K562 (cell line): ENCODE results near the gene ITIH6. TPM values are rescaled to one million over a fixed set of nuclear protein-coding genes. Genes with fewer than 3 reads are reported as not detected.

ENCODE experiments used
- ATAC-seq: fragments of 200-7000 bp; cut with Tn5 transposase; 3 replicates; pipeline ENCODE4 v1.9.1; 2020; ENCODE audit warnings: moderate library complexity
- BruUV-seq: library from RNA; stranded (reverse); fragments of 400-500 nt; replicated peaks from 2 replicates; lab custom pipeline; 2021; lab: Mats Ljungman, UMichigan
- CTCF ChIA-PET: fragments of 300-600 bp; formaldehyde crosslinking; extraction: SDS; loops from one replicate; lab custom pipeline; 2021; ENCODE audit warnings: low intra/inter-chr PET ratio; lab: Yijun Ruan, JAX
- POLR2A ChIA-PET: fragments of 300-600, 350-650 bp; sonication (Branson Sonifier 250); formaldehyde crosslinking; extraction: SDS; loops from one replicate; lab custom pipeline; 2021; ENCODE audit warnings: antibody characterized with exemption, inconsistent platforms; lab: Yijun Ruan, JAX
- DNase-seq, 4 experiments: peaks; one replicate each; pipeline versions ENCODE4 v3.0.0 to v3.0.0-alpha.2; 2011 to 2018; ENCODE audit warnings: low spot score in 3 of 4, mixed read lengths in 3 of 4; ENCODE audit errors: extremely low read depth in 1 of 4
- FAIRE-seq: peaks from 2 replicates; lab custom pipeline; 2011; peaks lifted over from hg19 to GRCh38; lab: Jason Lieb, UNC
- H2AFZ ChIP-seq: 2 replicates; pipeline ENCODE4 v1.6.0; 2011; ENCODE audit warnings: low read depth, low read length, control low read depth, inconsistent platforms
- H3K27ac ChIP-seq: fragments of 200-600 bp; 3 replicates; pipeline ENCODE4 v1.8.0; 2011; ENCODE audit warnings: low read depth, mild to moderate bottlenecking, control low read depth, inconsistent platforms, low read length, moderate library complexity, mixed read lengths; ENCODE audit errors: extremely low read depth
- H3K27me3 ChIP-seq, 2 experiments: fragments of 300-600 bp in 1 of 2; 2 replicates in 1 of 2; 3 replicates in 1 of 2; pipeline versions ENCODE4 v1.6.0 to v1.8.0; 2011; ENCODE audit warnings: inconsistent platforms in 2 of 2, low read length in 2 of 2, mild to moderate bottlenecking in 1 of 2, mixed read lengths in 1 of 2, moderate library complexity in 1 of 2; ENCODE audit not compliant: control insufficient read depth in 2 of 2, insufficient read depth in 2 of 2
- H3K36me3 ChIP-seq: fragments of 300-600 bp; 3 replicates; pipeline ENCODE4 v1.8.0; 2011; ENCODE audit warnings: mild to moderate bottlenecking, low read length, inconsistent platforms; ENCODE audit not compliant: control insufficient read depth, insufficient read depth
- H3K4me1 ChIP-seq, 2 experiments: fragments of 200-600 bp in 1 of 2; replicated peaks in 1 of 2; 2 replicates in 1 of 2; 3 replicates in 1 of 2; pipeline versions ENCODE4 v1.5.1 to v1.8.0; 2011; ENCODE audit warnings: inconsistent platforms in 2 of 2, low read length in 2 of 2, mild to moderate bottlenecking in 1 of 2, mixed read lengths in 1 of 2, moderate library complexity in 1 of 2; ENCODE audit not compliant: control insufficient read depth in 2 of 2, insufficient read depth in 2 of 2
- H3K4me2 ChIP-seq: 2 replicates; pipeline ENCODE4 v1.6.1; 2011; ENCODE audit warnings: low read length, control low read depth, inconsistent platforms, mixed read lengths; ENCODE audit not compliant: insufficient read depth
- H3K4me3 ChIP-seq: fragments of 200-600 bp; sonication (generic), shearing (Covaris generic); 2 replicates; pipeline ENCODE4 v1.5.1; 2016; ENCODE audit warnings: control low read depth, inconsistent platforms
- H3K79me2 ChIP-seq: fragments of 200-600 bp; 3 replicates; pipeline ENCODE4 v1.8.0; 2011; ENCODE audit warnings: low read length, inconsistent platforms; ENCODE audit not compliant: control insufficient read depth, insufficient read depth
- H3K9ac ChIP-seq, 2 experiments: 2 replicates each; pipeline versions ENCODE4 v1.6.0 to v1.6.1; 2011; ENCODE audit warnings: low read depth in 2 of 2, low read length in 2 of 2, control low read depth in 1 of 2, inconsistent platforms in 1 of 2, mild to moderate bottlenecking in 1 of 2, mixed read lengths in 1 of 2; ENCODE audit not compliant: insufficient read depth in 1 of 2
- H3K9me1 ChIP-seq: one replicate; pipeline ENCODE4 v1.6.0; 2011; ENCODE audit warnings: inconsistent platforms, mild to moderate bottlenecking, low read length, moderate library complexity; ENCODE audit not compliant: control insufficient read depth, insufficient read depth
- H3K9me3 ChIP-seq: replicated peaks from 2 replicates; pipeline ENCODE4 v1.5.1; 2011; ENCODE audit warnings: low read depth, low read length, inconsistent platforms; ENCODE audit not compliant: control insufficient read depth, insufficient read depth
- H4K20me1 ChIP-seq: replicated peaks from 2 replicates; pipeline ENCODE4 v1.6.1; 2011; ENCODE audit warnings: low read length, inconsistent platforms, mixed read lengths; ENCODE audit not compliant: control insufficient read depth, insufficient read depth
- CREB5 ChIP-seq: fragments of 250-450 bp; sonication (Bioruptor Pico); IDR thresholded peaks from 2 replicates; pipeline ENCODE4 v1.5.0; 2020; ENCODE audit warnings: mild to moderate bottlenecking
- FOXA1 ChIP-seq: fragments of 450-650 bp; IDR thresholded peaks from 2 replicates; pipeline ENCODE4 v1.6.1; 2016; ENCODE audit warnings: mild to moderate bottlenecking, borderline replicate concordance
- IRF2 ChIP-seq: sonication (generic); formaldehyde crosslinking; IDR thresholded peaks from 2 replicates; pipeline ENCODE4 v1.8.1; 2022; ENCODE audit warnings: mild to moderate bottlenecking, missing genetic modification reagents
- KLF13 ChIP-seq: fragments of 450-650 bp; IDR thresholded peaks from 2 replicates; pipeline ENCODE4 v1.6.1; 2016; ENCODE audit warnings: missing genetic modification characterization, low read depth, mild to moderate bottlenecking, missing compliant biosample characterization, moderate library complexity, borderline replicate concordance
- MAZ ChIP-seq, 2 experiments: fragments of 450-650 bp in 1 of 2; sonication (generic) in 1 of 2; formaldehyde crosslinking; IDR thresholded peaks in 1 of 2; conservative IDR thresholded peaks in 1 of 2; 2 replicates each; pipeline versions ENCODE4 v1.4.0 to v1.5.0; 2020; ENCODE audit warnings: mild to moderate bottlenecking in 1 of 2, missing genetic modification reagents in 1 of 2
- NRF1 ChIP-seq, 2 experiments: fragments of 450-650 bp; IDR thresholded peaks in 1 of 2; conservative IDR thresholded peaks in 1 of 2; 2 replicates each; pipeline ENCODE4 v1.6.1; 2014; ENCODE audit warnings: mild to moderate bottlenecking in 2 of 2
- PHB2 ChIP-seq: fragments of 450-650 bp; IDR thresholded peaks from 2 replicates; pipeline ENCODE4 v1.6.1; 2017; ENCODE audit warnings: low read depth
- PRDM10 ChIP-seq: fragments of 450-650 bp; IDR thresholded peaks from 2 replicates; pipeline ENCODE4 v1.6.1; 2018; ENCODE audit not compliant: partially characterized antibody
- SRSF9 ChIP-seq: fragments of 200-400 bp; formaldehyde crosslinking; IDR thresholded peaks from 2 replicates; pipeline ENCODE4 v1.6.1; 2017; ENCODE audit warnings: low read depth, low read length, borderline replicate concordance
- TCF7L2 ChIP-seq: fragments of 150-350 bp; IDR thresholded peaks from 2 replicates; pipeline ENCODE4 v1.6.1; 2016; ENCODE audit warnings: low read depth, mild to moderate bottlenecking, low read length, moderate library complexity
- TEAD4 ChIP-seq, 2 experiments: sonication (generic) in 1 of 2; formaldehyde crosslinking in 1 of 2; IDR thresholded peaks; 2 replicates each; pipeline versions ENCODE4 v1.6.1 to v1.8.0; 2012 to 2022; ENCODE audit warnings: borderline replicate concordance in 1 of 2, inconsistent platforms in 1 of 2, low read length in 1 of 2, mild to moderate bottlenecking in 1 of 2, missing genetic modification reagents in 1 of 2
- ZBTB1 ChIP-seq: sonication (generic); formaldehyde crosslinking; IDR thresholded peaks from 2 replicates; pipeline ENCODE4 v1.8.1; 2023; ENCODE audit warnings: missing genetic modification reagents, low read depth, mild to moderate bottlenecking, borderline replicate concordance
- ZBTB2 ChIP-seq: fragments of 450-650 bp; IDR thresholded peaks from 2 replicates; pipeline ENCODE4 v1.6.1; 2016; ENCODE audit warnings: antibody characterized with exemption
- WGBS: fragments of 100-300 bp; shearing (Covaris generic); methylation state at CpG from one replicate; pipeline ENCODE4 v1.1.6; 2016; ENCODE audit warnings: low coverage, mixed read lengths; ENCODE audit not compliant: insufficient coverage; ENCODE audit errors: missing lambda C conversion rate; 5-methylcytosine and 5-hydroxymethylcytosine counted together
- in situ Hi-C: fragments of 300-500 bp; cut with MboI; formaldehyde crosslinking; loops from 4 replicates; pipeline ENCODE4 v1.15.0; 2018; ENCODE audit warnings: inconsistent platforms, mixed read lengths
- intact Hi-C: fragments of 100-400 bp; cut with micrococcal nuclease; formaldehyde crosslinking; loops from 2 replicates; pipeline ENCODE4 v1.14.2; 2022
- polyA plus RNA-seq, 8 experiments: library from polyadenylated mRNA; depleted of rRNA in 4 of 8; stranded (reverse) in 5 of 8; unstranded in 3 of 8; fragments of >200 nt; fragmentation: Nextera tagmentation in 2 of 8; fragmentation: Illumina TruSeq in 1 of 8; extraction: Ambion mirVana in 2 of 8; extraction: Trizol in 1 of 8; gene quantifications; 2 replicates each; pipeline versions ENCODE4 v1.2.1 to v1.2.3, GENCODE V29; 2011 to 2014; ENCODE audit warnings: inconsistent platforms in 1 of 8, missing spikeins in 1 of 8
- total RNA-seq, 7 experiments: library from RNA; depleted of rRNA in 6 of 7; stranded (reverse); fragments of >200 nt in 6 of 7; fragmentation: Illumina TruSeq in 2 of 7; extraction: Trizol in 2 of 7; gene quantifications; 2 replicates each; pipeline versions ENCODE4 v1.2.1 to v1.2.3, GENCODE V29; 2011 to 2021; ENCODE audit warnings: low replicate concordance in 1 of 7

Gene ITIH6
- total and polyA plus RNA-seq, 9 of the 15 experiments (the other 6 are each of a cell fraction or from before 2014, with no cell fraction given), result 0.03 TPM; not detected in 8

GRCh38 chrX:54808605-54809483, 10.8 kb upstream of the ITIH6 start:
- Histone ChIP-seq H3K4me2 (peak overlapping the region; percentile 86), H3K4me3 (peak overlapping the region; percentile 62), H2AFZ (peak overlapping the region; percentile 82), H3K9me1 (no peaks in the 10 kb centered on the region), H4K20me1 (no peaks in the 10 kb centered on the region), H3K27me3 (no peaks in the 10 kb centered on the region; a peak in 1 of 5 replicates), H3K79me2 (peaks cover 8% of the 10 kb centered on the region; the same call in 1 of the 3 replicates), H3K4me1 (peaks cover 0 to 19% of the 10 kb centered on the region in 2 experiments; a peak in 2 of 5 replicates), H3K9ac (peak overlapping the region; percentile 73 to 81), H3K9me3 (no peaks in the 10 kb centered on the region), H3K36me3 (peaks cover 6% of the 10 kb centered on the region; the same call in 2 of the 3 replicates), H3K27ac (peak overlapping the region; percentile 63)
- ChIA-PET POLR2A (interaction anchor here (0.6 to 0.7 kb wide), 2 partner anchors 87 to 298 kb away, joined by 3 to 5 read pairs; no protein-coding TSS in a partner anchor), CTCF (no interaction called here)
- FAIRE-seq, result peak; percentile 92
- ATAC-seq, result peak; percentile 91
- BruUV-seq, result TSS peak; percentile 76
- DNase-seq, result peak; percentile 92 to 95 (median 94)
- 2% methylated on average over 23 of the region's 38 CpGs for WGBS
- intact Hi-C loops, result no loop called here
- in situ Hi-C loops, result no loop called here
- TF ChIP-seq TEAD4 (IDR thresholded peaks at IDR 0.05; ENCODE audit: low read length) (no peak), TEAD4 (CRISPR knock-in tag; IDR thresholded peaks at IDR 0.05; ENCODE audit: borderline replicate concordance) (no peak), FOXA1 (no peak), ZBTB1 (CRISPR knock-in tag) (no peak), CREB5 (no peak), IRF2 (CRISPR knock-in tag) (no peak), PRDM10 (peak; percentile 71), ZBTB2 (peak; percentile 99), TCF7L2 (peak; percentile 81), NRF1 (conservative IDR thresholded peaks at IDR 0.05 in 1 of 2, IDR thresholded peaks at IDR 0.05 in 1 of 2) (peak; percentile 98 to 99), MAZ (CRISPR knock-in tag; conservative IDR thresholded peaks at IDR 0.05 in 1 of 2, IDR thresholded peaks at IDR 0.05 in 1 of 2) (peak in 1 of 2 experiments; percentile 78; a peak in 2 of 4 replicates), SRSF9 (no peak), PHB2 (no peak), KLF13 (tag) (0 out of 2 replicates have a peak, but pooled peaks have one; percentile 68)
